Transverse colon (tissue), 4 donors: ENCODE results near the gene COL24A1.

Source experiments
- CTCF ChIP-seq, 5 experiments: fragments of 200-600 bp in 3 of 5; fragments of 450-650 bp in 2 of 5; sonication (generic) in 3 of 5; IDR thresholded peaks; 1 replicate in 2 of 5; 2 replicates in 3 of 5; pipeline ENCODE4 v1.5.1; 2016 to 2017; ENCODE audit warnings: antibody characterized with exemption in 5 of 5, inconsistent platforms in 3 of 5, mild to moderate bottlenecking in 2 of 5, moderate library complexity in 1 of 5
- EP300 ChIP-seq: sonication (generic); formaldehyde crosslinking; IDR thresholded peaks from one replicate; pipeline ENCODE4 v1.6.1; 2017; ENCODE audit warnings: antibody characterized with exemption, low read depth
- POLR2AphosphoS5 ChIP-seq, 3 donors: sonication (generic); formaldehyde crosslinking; IDR thresholded peaks; one replicate each; pipeline ENCODE4 v1.6.1; 2016; ENCODE audit warnings: antibody characterized with exemption in 3 of 3

- peak in 2 of 3 donors; percentile 24 to 61 for TF ChIP-seq POLR2AphosphoS5 (IDR thresholded peaks at IDR 0.05)
- no peak for TF ChIP-seq CTCF (IDR thresholded peaks at IDR 0.05)
- no peak for TF ChIP-seq EP300
Measured at GRCh38 chr1:86152887-86153286, 3.7 kb downstream of the COL24A1 start.
